ENCODE measurements around the gene WDR31.
A peak's percentile ranks its signal among the peaks of the same experiment; 100 is the strongest.
"Not testable (repeated sequence)": the region's sequence is repeated elsewhere in the genome, so short reads cannot be mapped to it uniquely, and the experiment has no call there.

Gene WDR31

DNA sequence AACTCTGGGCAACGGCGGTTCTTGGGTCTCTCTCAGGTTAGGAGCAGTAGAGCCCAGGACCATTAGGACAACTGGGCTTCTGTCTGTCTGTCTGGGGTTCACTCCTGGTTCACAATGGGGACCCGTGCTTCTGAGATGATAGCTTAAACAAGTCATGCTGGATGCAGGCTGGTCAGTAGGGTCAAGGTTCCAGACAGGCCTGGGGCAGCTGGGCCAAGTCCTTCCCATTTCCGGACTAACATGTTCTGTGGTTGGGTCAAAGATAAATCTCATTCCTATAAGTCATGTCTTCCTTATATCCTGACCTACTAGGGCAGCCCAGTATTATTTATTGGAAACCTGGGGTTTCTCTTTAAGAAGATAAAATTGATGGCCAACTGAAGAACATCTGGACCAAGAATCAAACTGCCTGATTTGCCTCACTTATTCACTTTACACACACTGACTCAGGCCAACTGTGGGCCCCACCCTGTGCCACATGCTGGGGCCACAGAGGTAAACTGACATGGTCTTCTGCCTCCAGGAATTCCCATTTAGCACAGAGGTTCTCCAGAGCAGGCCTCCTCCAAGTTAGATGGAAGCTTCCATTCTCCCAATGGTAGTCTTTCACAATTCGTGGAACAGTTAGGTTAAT, 28.4 kb upstream of the WDR31 start:
- DNase-seq: no peak

GRCh38 chr9:113365652-113366051, 25.6 kb upstream of the WDR31 start:
- not testable (repeated sequence) for DNase-seq

GRCh38 chr9:113364951-113365350, 24.9 kb upstream of the WDR31 start:
- DNase-seq: no peak

DNA sequence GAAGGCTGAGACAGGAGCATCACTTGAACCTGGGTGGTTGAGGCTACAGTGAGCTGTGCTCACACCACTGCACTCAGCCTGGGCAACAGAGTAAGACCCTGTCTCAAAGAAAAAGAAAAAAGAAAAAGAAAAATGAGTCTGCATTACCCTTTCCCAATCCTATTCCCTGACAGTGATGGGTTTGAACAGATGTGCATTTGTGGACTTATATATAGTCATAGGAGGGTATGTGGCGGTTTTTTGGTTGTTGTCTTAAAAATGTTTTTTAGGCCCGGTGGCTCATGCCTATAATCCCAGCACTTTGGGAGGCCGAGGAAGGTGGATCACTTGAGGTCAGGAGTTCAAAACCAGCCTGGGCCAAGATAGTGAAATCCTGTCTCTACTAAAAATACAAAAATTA, 23.3 kb upstream of the WDR31 start:
- DNase-seq: no peak

DNA sequence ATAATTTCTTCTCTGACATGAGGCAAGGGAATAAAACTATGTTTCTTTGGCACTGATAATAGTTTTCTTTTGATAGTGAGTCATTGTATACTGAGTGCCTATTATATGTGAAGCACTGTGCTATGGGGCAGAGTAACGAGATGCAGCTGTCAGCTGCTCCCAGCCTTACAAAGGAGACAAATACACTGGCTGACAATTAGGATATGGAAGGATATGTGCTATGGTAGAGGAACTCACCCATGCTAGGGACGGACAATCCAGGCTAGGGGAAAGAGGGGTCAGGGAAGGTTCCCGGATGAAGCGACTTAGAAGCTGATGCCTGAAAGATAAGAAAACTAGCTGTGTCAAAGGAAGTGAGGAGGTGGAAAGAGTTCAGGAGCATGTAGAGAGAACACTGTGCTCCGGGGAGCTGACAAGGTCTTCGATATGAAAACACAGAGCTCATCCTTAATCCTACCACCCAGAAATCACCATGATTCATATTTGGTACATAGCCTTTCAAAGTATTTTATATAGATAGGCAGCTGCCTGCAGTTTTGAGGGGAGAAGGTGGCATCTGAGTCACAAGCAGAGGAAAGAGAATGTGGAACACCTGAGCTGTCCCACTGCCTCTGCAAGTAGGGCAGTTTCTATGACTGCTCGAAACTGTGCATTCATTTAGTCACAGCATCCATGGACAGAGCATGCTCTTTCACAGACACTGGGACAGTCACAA, 21.4 kb upstream of the WDR31 start:
- DNase-seq: no peak

- DNase-seq: no peak
These were observed 20.3 kb upstream of the WDR31 start for GRCh38 chr9:113360242-113360842.

DNA sequence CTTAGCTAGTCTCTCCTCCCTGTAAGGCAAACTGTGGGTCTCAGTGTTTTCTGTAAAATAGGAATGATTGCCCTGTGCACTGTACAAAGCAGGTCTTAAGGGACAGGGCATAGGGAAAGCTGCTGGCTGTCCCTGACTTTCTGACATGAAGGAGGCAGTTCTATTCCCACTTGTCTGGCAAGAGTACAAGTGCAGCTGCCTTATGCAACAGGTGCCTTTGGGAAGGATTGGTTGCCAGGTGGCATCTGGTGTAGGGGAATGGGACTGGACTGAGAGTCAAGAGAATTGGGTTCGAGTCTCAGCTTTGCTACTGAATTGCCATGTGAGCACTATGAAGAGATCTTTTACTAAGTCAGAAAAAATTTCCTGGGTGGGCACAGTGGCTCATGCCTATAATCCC, 19.3 kb upstream of the WDR31 start:
- DNase-seq: no peak

GRCh38 chr9:113356686-113357292, 16.7 kb upstream of the WDR31 start:
- no peak for DNase-seq

GRCh38 chr9:113355040-113355596, 15.0 kb upstream of the WDR31 start:
- no peak for DNase-seq

DNA sequence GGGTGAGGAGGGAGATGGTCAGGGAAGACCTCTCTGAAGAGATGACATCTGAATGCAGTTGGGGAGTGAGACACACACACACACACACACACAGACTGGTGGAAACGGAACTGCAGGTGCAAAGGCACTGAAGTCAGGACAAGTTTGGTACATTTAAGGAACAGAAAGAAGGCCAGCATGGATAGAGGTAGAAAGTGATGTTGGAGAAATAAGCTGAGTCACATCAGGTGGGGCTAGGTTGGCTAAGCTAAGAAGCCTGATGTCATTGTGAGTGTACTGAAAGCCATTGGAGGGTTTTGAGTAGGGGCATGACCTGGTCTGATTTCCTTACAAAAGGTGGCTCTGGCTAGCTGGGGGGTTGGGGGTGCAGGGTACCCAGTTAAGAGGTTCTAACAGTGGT, 12.3 kb upstream of the WDR31 start:
- DNase-seq: no peak

GRCh38 chr9:113352006-113352405, 11.9 kb upstream of the WDR31 start:
- DNase-seq: no peak

DNA sequence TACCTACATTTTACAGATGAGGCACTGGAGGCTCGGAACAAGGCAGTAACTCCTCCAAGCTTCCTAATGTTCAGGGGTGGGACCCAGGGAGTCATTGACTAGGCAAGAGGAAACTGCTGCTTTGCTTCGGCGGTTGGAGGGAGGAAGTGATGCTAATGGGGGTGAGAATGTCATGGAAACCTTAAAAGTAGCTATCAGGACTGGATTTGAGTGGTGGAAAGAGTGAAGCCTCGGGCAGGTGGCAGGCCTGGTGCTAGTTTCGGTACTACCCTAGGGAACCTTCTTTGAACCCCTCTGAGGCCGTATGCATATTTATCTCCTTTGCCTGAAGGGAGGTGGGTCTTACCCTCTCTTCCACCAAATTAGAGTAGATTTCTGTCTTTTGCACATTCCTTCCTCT, 10.9 kb upstream of the WDR31 start:
- DNase-seq: no peak

- peak; percentile 8 for DNase-seq
These were observed 10.1 kb upstream of the WDR31 start for GRCh38 chr9:113350107-113350661.

- no peak for DNase-seq
These were observed 9.5 kb upstream of the WDR31 start, which contains the start of gene BSPRY for GRCh38 chr9:113349445-113350094. Gene BSPRY (plus strand): TSS chr9:113349541. CDS start chr9:113349580, 39 bp downstream.

- DNase-seq: no peak
These were observed 9.0 kb upstream of the WDR31 start for GRCh38 chr9:113349066-113349444.

DNA sequence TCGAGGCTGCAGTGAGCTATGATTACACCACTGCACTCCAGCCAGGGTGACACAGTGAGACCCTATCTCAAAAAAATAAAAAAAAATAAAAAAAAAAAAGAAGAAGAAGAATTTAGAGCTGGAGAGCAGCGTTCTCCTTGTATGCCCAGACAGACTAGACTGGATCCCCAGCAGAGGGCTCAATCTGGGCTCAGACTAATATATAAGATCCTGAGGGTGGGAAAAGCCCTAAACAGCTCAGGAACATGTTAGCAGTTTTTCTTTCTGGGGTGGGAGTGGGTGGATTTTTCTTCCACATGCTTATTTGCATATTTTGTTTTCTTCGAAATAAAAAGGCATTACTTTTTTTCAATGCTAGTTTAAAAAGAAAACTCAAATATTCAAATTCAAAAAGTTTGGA, 8.4 kb upstream of the WDR31 start:
- DNase-seq: no peak

- no peak for DNase-seq
These were observed 5.6 kb upstream of the WDR31 start for GRCh38 chr9:113345671-113346070.

DNA sequence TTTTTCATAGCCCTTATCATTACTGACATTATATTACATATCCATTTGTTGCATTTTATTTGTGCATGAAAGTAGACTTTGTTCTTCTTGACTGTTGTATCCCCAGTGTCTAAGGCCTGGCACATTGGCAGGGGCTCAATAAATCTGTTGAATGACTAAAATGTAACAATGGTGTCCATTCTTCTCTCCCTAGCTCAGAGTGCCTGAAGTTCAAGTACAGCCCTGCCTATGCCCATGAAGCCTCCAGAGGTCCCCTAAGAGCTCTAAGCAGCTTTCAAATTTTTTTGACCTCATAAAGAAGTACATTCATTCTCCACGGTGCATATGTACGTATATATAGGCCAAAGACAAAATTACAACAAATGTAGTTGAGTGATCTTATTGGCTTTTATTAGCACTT, 5.1 kb upstream of the WDR31 start:
- no peak for DNase-seq

- peak; percentile 34 for DNase-seq
These were observed 3.7 kb upstream of the WDR31 start for GRCh38 chr9:113343732-113344231.

GRCh38 chr9:113341712-113342410, 1.8 kb upstream of the WDR31 start:
- DNase-seq: no peak

DNA sequence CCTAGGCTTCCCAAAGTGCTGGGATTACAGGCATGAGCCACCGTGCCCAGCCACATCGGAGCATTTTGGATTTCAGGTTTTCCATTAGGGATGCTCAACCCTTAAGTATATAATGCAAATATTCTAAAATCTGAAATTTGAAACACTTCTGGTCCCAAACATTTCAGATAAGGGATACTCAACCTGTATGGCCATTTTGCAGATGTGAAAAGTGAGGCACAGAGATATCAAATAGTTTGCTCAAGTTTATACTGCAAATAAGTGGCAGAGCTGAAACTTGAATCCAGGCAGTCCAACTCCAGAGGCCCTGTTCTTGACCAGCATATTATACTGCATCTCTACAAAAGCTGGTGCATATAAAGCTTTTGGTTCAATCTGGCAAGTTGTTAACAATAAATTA, 2.4 kb downstream of the WDR31 start:
- DNase-seq: no peak

DNA sequence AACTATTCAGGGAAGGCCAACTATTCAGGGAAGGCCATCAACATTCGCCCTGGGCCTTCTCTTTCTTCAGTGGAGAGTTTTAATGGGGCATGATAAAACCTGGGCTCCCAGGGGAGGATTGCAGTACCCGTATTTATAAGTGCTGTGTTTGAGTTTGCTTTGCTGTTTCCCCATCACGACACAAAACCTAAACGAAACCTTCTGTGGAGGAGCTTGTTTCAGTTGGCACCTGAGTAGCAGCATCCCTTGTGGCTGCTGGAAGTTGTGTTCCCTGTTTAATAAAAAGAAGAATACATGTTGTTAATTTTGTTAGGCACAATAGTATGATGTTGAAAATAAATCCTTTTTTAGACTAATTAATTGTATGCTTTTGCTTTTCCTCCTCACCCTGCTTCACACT, 8.3 kb downstream of the WDR31 start:
- DNase-seq: no peak

Data from NCI-H748 treated with DMSO at 0.1 percent for 48 hours (cell line).